Hepatocyte (in vitro differentiated cells): Measurements from ENCODE around the gene ACD.

ENCODE experiments used
- CTCF ChIP-seq: fragments of 200-600 bp; sonication (generic); IDR thresholded peaks from 2 replicates; pipeline ENCODE4 v1.5.1; 2016; ENCODE audit warnings: antibody characterized with exemption, mild to moderate bottlenecking; ENCODE audit not compliant: poor library complexity
- EZH2 ChIP-seq: fragments of 200-600 bp; sonication (generic); IDR thresholded peaks from 2 replicates; pipeline ENCODE4 v1.6.1; 2016; ENCODE audit warnings: antibody characterized with exemption, mild to moderate bottlenecking, borderline replicate concordance

- no peak for TF ChIP-seq CTCF
- no peak for TF ChIP-seq EZH2
Measured at GRCh38 chr16:67636713-67637112, 23.3 kb downstream of the ACD start.
